OCI-LY1 (cell line): ENCODE measurements around the gene EVA1A.

ENCODE experiments used
- H2AFZ ChIP-seq: fragments of 200-600 bp; sonication (generic), shearing (Covaris generic); 2 replicates; pipeline ENCODE4 v1.6.0; 2014; ENCODE audit warnings: antibody characterized with exemption, mild to moderate bottlenecking, low read length
- H3F3A ChIP-seq: fragments of 200-600 bp; sonication (generic), shearing (Covaris generic); 2 replicates; pipeline ENCODE4 v1.6.0; 2014; ENCODE audit warnings: mild to moderate bottlenecking, antibody characterized with exemption, low read length, moderate library complexity; ENCODE audit not compliant: insufficient read depth
- H3K27ac ChIP-seq: fragments of 200-600 bp; sonication (generic); 2 replicates; pipeline ENCODE4 v1.5.1; 2014; ENCODE audit warnings: low read length, mixed run types, mild to moderate bottlenecking, low read depth; ENCODE audit not compliant: poor library complexity, severe bottlenecking
- H3K27me3 ChIP-seq: fragments of 200-600 bp; sonication (generic); 2 replicates; pipeline ENCODE4 v1.6.0; 2014; ENCODE audit warnings: antibody characterized with exemption, mild to moderate bottlenecking, low read length, moderate library complexity; ENCODE audit not compliant: insufficient read depth
- H3K36me3 ChIP-seq: fragments of 200-600 bp; sonication (generic); 2 replicates; pipeline ENCODE4 v1.6.1; 2014; ENCODE audit warnings: mild to moderate bottlenecking, antibody characterized with exemption, low read length, moderate library complexity, mixed read lengths; ENCODE audit not compliant: insufficient read depth
- H3K4me1 ChIP-seq: fragments of 200-600 bp; sonication (generic); 2 replicates; pipeline ENCODE4 v1.5.1; 2014; ENCODE audit warnings: mild to moderate bottlenecking, low read length, moderate library complexity; ENCODE audit not compliant: insufficient read depth, severe bottlenecking
- H3K4me2 ChIP-seq: fragments of 200-600 bp; sonication (generic), shearing (Covaris generic); 2 replicates; pipeline ENCODE4 v1.6.1; 2014; ENCODE audit warnings: low read length
- H3K4me3 ChIP-seq: fragments of 200-600 bp; sonication (generic); 2 replicates; pipeline ENCODE4 v1.5.1; 2014; ENCODE audit warnings: low read length, low read depth, mild to moderate bottlenecking, mixed read lengths; ENCODE audit not compliant: poor library complexity, severe bottlenecking
- H3K79me2 ChIP-seq: fragments of 200-600 bp; shearing (Covaris generic); 2 replicates; pipeline ENCODE4 v1.6.1; 2016; ENCODE audit warnings: mixed run types, low read length, mixed read lengths; ENCODE audit not compliant: insufficient read depth
- H3K9ac ChIP-seq: fragments of 200-600 bp; sonication (generic), shearing (Covaris generic); 2 replicates; pipeline ENCODE4 v1.6.1; 2014; ENCODE audit warnings: mild to moderate bottlenecking, low read length, mixed read lengths
- H3K9me2 ChIP-seq: fragments of 200-600 bp; sonication (generic), shearing (Covaris generic); 2 replicates; pipeline ENCODE4 v1.6.1; 2014; ENCODE audit warnings: low read depth, mild to moderate bottlenecking, low read length, mixed read lengths
- H3K9me3 ChIP-seq: fragments of 200-600 bp; shearing (Covaris generic); 2 replicates; pipeline ENCODE4 v1.6.1; 2014; ENCODE audit warnings: low read length, mixed read lengths
- H4K20me1 ChIP-seq: fragments of 200-600 bp; sonication (generic), shearing (Covaris generic); 2 replicates; pipeline ENCODE4 v1.6.0; 2016; ENCODE audit warnings: mild to moderate bottlenecking, low read length; ENCODE audit not compliant: insufficient read depth
- EZH2 ChIP-seq: fragments of 200-600 bp; sonication (generic), shearing (Covaris generic); IDR thresholded peaks from 2 replicates; pipeline ENCODE4 v1.8.0; 2017; ENCODE audit warnings: borderline replicate concordance, mixed run types, mild to moderate bottlenecking, antibody characterized with exemption, low read length, moderate library complexity, mixed read lengths
- TF ChIP-seq, protein P1 (sequence below): fragments of 200-600 bp; sonication (generic), shearing (Covaris generic); IDR thresholded peaks from 2 replicates; pipeline ENCODE4 v1.5.1; 2017; ENCODE audit warnings: mild to moderate bottlenecking, antibody characterized with exemption, low read length, moderate library complexity, mixed read lengths

The EVA1A gene

GRCh38 chr2:75574106-75574505 lies 13.4 kb upstream of the EVA1A start:
- H3K27ac ChIP-seq = no peak overlapping the region
- no peaks in the 10 kb centered on the region for H3K9me3 ChIP-seq
- no peak for TF ChIP-seq EZH2
- TF ChIP-seq, protein P1, sequence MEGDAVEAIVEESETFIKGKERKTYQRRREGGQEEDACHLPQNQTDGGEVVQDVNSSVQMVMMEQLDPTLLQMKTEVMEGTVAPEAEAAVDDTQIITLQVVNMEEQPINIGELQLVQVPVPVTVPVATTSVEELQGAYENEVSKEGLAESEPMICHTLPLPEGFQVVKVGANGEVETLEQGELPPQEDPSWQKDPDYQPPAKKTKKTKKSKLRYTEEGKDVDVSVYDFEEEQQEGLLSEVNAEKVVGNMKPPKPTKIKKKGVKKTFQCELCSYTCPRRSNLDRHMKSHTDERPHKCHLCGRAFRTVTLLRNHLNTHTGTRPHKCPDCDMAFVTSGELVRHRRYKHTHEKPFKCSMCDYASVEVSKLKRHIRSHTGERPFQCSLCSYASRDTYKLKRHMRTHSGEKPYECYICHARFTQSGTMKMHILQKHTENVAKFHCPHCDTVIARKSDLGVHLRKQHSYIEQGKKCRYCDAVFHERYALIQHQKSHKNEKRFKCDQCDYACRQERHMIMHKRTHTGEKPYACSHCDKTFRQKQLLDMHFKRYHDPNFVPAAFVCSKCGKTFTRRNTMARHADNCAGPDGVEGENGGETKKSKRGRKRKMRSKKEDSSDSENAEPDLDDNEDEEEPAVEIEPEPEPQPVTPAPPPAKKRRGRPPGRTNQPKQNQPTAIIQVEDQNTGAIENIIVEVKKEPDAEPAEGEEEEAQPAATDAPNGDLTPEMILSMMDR = no peak
- no peak overlapping the region for H3K4me2 ChIP-seq
- no peaks in the 10 kb centered on the region for H3K4me1 ChIP-seq
- no peaks in the 10 kb centered on the region for H3K79me2 ChIP-seq
- H3K9ac ChIP-seq = no peak overlapping the region
- no peak overlapping the region for H3K4me3 ChIP-seq
- H3F3A ChIP-seq = no peaks in the 10 kb centered on the region
- H2AFZ ChIP-seq = no peak overlapping the region
- H3K27me3 ChIP-seq = no peaks in the 10 kb centered on the region
- H3K36me3 ChIP-seq = no peaks in the 10 kb centered on the region
- no peaks in the 10 kb centered on the region for H4K20me1 ChIP-seq
- no peaks in the 10 kb centered on the region for H3K9me2 ChIP-seq

DNA sequence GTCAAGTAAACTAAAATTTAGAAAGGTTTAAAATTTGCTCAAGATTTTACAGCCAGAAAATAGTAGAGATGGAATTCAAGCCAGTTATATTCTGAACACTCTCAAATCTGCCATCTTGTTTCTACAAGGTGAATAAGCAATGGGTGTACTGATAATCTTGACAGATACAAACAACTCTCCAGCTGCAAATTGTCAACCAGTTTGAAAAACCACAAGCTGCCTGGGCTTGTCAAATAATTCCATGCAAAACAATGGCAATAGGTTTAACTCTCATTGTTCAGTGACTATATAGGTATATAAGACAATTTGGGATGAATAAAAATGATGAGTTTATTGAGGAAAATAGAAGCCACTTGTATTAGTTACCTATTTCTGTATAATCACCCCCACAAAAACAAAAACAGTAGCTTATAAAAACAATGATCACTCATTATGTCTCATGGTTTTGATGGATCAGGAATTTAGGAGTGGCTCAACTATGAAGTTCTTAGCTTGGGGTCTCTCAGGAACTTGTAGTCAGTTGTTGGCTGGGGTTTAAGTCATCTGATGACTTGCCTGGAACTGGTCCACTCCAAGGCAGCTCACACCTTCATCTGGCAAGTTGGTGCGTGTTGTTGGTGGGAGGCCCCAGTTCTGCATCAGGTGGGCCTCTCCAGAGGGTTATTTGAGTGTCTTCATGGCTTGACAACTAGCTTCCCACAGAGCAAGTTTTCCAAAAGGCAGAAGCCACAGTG lies 12.6 kb upstream of the EVA1A start:
- H3K4me3 ChIP-seq = no peak overlapping the region

GRCh38 chr2:75571730-75572430 lies 11.1 kb upstream of the EVA1A start:
- no peak overlapping the region for H2AFZ ChIP-seq
- no peaks in the 10 kb centered on the region for H3F3A ChIP-seq
- H3K27ac ChIP-seq = no peak overlapping the region
- H3K9ac ChIP-seq = no peak overlapping the region
- no peaks in the 10 kb centered on the region for H3K9me3 ChIP-seq
- no peaks in the 10 kb centered on the region for H3K9me2 ChIP-seq
- no peak overlapping the region for H3K4me3 ChIP-seq
- no peaks in the 10 kb centered on the region for H3K79me2 ChIP-seq
- no peaks in the 10 kb centered on the region for H4K20me1 ChIP-seq
- no peaks in the 10 kb centered on the region for H3K36me3 ChIP-seq
- H3K4me1 ChIP-seq = no peaks in the 10 kb centered on the region
- H3K4me2 ChIP-seq = no peak overlapping the region
- TF ChIP-seq, protein P1 = no peak
- TF ChIP-seq EZH2 = no peak
- H3K27me3 ChIP-seq = no peaks in the 10 kb centered on the region

More for the DNA sequence above, 12.6 kb upstream of the EVA1A start:
- Histone ChIP-seq H3K9me2 (no peaks in the 10 kb centered on the region), H3K36me3 (no peaks in the 10 kb centered on the region), H3F3A (no peaks in the 10 kb centered on the region), H3K27ac (no peak overlapping the region), H3K27me3 (no peaks in the 10 kb centered on the region), H4K20me1 (no peaks in the 10 kb centered on the region), H3K9ac (no peak overlapping the region), H3K4me1 (no peaks in the 10 kb centered on the region), H3K79me2 (no peaks in the 10 kb centered on the region), H3K4me2 (no peak overlapping the region), H2AFZ (no peak overlapping the region), H3K9me3 (no peaks in the 10 kb centered on the region)
- no peak for TF ChIP-seq EZH2
- TF ChIP-seq, protein P1 = no peak
